Right forelimb (tissue), 1 donor: ENCODE data around the gene TCHP.
A peak's percentile ranks its signal among the peaks of the same experiment; 100 is the strongest.
"Not testable (repeated sequence)": the region's sequence is repeated elsewhere in the genome, so short reads cannot be mapped to it uniquely, and the experiment has no call there.

Experiments used
- DNase-seq: peaks from one replicate; pipeline ENCODE4 v3.0.0-alpha.2; 2018

TCHP gene, protein sequence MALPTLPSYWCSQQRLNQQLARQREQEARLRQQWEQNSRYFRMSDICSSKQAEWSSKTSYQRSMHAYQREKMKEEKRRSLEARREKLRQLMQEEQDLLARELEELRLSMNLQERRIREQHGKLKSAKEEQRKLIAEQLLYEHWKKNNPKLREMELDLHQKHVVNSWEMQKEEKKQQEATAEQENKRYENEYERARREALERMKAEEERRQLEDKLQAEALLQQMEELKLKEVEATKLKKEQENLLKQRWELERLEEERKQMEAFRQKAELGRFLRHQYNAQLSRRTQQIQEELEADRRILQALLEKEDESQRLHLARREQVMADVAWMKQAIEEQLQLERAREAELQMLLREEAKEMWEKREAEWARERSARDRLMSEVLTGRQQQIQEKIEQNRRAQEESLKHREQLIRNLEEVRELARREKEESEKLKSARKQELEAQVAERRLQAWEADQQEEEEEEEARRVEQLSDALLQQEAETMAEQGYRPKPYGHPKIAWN

DNA sequence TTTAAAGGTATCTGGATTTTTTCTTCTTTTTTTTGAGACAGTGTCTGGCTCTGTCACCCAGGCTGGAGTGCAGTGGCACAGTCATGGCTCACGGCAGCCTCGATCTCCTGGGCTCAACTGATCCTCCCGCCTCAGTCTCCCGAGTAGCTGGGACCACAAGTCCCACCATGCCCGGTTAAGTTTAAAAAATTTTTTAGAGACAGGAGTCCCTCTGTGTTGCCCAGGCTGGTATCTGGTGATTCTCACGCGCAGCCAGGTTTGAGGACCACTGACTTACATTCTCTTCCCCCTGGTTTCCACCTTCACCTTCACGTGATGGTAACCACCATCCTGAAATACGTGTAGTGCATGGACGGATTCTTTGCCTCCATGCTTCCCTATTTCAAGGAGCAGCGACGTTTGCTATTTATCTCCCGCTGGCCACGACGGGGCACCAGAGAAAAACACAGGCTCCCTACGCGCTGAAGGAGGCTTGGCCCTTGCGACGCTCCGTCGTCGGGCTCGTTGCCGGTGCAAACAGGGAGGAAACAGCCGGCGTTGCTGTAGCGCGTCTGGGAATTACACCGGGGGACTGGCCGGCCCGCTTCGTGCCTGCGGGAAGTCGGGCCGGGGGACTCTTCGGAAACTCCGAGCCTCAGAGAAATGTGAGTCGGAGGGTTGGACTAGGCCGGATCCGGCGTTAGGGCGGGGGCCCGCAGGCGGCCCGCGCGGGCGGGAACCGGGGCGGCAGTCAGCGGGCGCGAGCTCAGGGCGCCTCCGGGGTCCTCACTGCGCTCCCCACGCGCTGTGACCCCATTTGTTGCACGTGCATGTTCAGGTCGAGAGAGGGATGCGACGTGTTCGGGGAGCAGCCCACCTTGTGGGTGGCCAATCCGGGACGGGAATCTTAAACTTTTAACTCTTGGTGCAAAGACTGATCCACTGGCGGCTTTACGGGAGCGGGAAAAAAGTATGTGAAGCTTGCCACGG, at the start of gene TCHP:
TSS of gene TCHP (plus strand) at position 492 of the 969 bp plus-strand sequence. CDS start 2,753 bp downstream, outside the sequence.
- peak; percentile 92 for DNase-seq

DNA sequence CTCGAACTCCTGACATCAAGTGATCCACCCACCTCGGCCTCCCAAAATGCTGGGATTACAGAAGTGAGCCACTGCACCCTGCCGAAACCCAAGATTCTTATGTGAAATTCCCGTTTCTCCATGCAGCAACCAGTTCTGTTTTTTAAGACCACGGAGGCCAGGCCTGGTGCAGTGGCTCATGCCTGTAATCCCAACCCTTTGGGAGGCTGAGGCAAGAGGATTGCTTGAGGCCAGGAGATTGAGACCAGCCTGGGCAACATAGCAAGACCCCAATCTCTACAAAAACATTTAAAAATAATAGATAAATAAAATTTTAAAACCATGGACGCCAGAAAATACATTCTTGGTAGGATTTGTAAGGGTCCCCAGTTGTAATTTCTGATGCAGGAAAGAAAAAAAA, 49.6 kb upstream of the TCHP start:
- DNase-seq: not testable (repeated sequence)

DNA sequence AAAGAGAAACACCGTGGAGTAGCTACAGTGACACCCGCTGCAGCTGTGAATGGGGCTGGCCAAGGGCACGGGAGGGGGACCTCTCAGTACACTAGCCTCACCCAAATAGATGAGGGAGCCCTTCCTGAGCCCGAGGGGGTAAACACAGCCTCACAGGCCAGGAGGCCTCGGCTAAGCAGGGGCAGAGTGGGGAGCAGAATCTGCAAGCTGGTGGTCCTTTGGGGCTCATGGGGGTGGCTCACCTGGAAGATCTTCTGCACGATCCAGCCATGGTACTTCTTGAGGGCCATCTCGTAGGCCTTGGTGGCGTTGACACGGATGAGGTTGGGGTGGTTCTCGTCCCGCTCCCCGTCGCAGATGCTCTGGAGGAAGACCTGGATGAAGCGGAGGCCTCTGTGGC, 44.7 kb upstream of the TCHP start:
- no peak for DNase-seq

DNA sequence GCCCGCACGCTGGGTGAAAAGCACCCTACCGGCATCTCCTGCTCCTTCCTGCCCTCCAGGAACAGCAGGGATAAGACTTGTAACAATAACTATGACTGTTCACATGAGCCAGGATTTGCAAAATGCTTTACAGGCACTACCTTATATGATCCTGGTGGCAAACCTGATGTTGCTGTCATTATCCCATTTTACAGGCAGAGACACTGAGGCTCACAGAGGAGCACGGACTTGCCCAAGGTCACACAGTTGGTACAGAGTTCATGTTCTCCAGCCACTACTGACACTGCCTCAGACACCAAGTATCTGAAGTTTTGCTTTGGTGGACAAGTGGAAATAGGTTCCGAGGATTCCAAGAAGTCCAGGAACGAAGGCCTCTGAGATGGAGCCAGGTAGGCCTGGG, 42.4 kb upstream of the TCHP start:
- no peak for DNase-seq

DNA sequence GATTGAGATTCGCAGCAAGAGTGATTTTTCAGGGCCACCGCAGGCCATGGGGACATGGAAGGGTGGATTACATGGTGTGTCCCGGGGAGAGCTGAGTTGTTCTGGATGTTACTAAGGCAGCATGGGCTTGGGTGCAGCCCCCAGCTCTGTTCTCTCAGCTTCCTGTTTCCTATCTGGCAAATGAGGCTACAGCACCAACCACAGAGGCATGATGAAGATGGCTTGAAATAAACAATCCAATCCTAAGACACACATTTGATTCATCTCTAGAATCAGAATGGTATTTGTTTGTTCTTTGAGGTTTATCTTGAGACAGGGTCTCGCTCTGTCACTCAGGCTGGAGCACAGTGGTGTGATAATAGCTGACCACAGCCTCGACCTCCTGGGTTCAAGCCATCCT, 41.3 kb upstream of the TCHP start:
- no peak for DNase-seq

DNA sequence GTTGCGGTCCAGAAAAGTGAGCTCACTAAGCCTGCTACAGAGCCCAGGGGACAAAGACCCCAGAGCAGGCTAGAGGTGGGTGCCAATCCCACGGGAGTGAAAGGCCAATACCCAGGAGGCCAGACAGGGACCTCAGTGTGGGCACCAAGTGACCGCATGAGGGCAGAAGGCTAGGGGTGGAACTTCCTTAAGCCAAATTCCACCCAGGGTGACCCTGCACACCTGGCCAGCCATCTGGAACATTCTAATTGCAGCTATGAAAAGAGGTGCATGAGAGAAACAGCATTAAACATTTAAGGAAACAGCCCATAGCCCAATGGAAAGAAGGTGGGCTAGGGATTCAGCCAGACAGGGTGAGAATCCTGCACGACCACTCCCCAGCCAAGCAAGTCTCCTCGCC, 39.1 kb upstream of the TCHP start:
- no peak for DNase-seq

DNA sequence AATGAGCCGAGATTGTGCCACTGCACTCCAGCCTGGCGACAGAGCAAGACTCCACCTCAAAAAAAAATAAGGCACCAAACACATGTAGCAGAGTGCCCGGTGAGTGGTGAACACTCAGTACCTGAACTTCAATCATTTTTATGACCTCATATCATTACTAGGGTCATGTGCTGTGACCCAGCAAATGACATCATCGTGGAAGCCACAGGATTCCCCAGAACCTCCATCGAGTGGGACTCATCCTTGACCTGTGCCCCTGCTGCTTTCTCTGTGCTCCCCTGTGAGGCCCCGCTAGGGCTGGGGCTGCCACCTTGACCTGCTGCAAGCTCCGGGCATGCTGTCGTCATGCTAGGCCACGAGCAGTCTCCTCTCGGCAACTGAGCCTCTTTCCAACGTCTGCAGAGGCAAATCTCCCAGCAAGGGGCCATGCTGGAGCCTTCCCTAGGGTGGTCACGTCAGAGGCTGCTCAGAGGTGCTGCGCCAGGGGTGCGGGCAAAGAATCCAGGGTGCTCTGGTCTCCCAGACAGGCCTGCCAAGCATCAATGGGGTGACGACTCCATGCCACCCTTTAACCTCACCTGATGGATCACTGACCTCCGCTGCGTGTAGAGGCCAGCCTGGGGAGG, 38.3 kb upstream of the TCHP start:
- DNase-seq: no peak

DNA sequence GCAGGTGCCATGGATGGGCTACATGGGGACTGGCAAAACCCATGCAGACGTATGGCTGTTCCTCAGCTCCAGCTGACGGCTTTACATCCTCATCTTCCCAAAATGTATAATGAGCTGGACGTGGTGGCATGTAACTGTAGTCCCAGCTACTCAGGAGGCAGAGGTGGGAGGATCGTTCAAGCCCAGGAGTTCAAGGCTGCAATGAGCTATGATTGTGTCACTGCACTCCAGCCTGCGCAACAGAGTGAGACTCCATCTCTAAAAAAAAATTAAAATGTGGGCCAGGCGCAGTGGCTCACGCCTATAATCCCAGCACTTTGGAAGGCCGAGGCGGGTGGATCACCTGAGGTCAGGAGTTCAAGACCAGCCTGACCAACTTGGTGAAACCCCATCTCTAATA, 37.6 kb upstream of the TCHP start:
- not testable (repeated sequence) for DNase-seq

DNA sequence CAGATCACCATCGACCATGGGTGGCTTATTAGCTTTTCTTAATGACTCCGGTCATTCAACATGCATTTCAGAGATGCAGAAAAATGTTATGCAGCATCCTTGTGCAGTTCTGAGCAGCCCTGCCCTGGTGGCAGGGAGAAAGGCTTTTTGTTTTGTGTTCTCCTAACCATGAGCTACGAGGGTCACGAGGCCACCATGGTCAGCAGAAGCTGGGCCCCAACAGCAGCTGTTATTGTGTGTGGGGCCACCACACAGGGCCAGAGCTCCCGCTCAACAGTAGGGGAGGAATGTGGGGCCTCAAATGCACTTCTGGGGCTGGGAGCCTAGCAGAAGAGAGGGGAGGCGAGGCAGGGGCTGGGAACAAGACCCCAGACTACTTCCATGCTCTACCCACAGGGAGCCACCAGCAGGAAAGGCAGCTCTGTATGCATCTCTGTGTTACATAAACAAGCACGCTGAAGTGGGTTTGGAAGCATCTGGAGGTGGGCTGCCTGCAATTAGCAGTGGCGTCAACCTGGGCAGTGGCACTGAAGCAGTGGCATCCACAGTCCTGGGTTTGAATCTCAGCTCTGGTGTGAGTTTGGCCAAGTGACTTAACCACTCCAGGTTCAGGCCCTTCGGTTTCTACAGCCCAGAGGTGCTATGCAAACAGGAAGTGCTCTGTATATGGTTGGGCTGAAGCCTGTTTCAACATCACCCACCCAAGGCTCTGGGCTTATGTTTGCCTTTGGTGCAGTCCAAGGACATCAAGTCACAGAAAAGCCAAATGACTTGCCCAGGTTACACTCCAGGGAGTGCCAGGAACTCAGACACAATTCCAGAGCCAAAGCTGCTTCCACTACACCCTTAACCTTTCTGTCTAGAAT, 36.0 kb upstream of the TCHP start:
- no peak for DNase-seq

DNA sequence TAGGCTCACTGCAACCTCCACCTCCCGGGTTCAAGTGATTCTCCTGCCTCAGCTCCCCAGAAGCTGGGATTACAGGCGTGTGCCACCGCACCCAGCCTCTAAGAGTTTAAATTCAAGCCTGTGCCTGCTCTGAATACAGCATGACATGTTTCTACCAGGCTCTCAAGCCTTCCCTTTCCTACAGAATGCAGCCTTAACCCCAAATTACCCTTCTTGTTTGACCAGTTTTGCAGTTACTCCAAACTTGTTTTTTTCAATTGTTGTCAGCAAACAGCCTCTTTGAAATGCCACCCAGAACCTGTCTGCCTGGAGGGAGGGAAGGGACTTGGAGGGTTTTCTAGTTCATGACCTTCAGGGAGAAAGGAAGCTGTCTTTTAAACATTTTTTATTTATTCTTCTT, 35.2 kb upstream of the TCHP start:
- no peak for DNase-seq

DNA sequence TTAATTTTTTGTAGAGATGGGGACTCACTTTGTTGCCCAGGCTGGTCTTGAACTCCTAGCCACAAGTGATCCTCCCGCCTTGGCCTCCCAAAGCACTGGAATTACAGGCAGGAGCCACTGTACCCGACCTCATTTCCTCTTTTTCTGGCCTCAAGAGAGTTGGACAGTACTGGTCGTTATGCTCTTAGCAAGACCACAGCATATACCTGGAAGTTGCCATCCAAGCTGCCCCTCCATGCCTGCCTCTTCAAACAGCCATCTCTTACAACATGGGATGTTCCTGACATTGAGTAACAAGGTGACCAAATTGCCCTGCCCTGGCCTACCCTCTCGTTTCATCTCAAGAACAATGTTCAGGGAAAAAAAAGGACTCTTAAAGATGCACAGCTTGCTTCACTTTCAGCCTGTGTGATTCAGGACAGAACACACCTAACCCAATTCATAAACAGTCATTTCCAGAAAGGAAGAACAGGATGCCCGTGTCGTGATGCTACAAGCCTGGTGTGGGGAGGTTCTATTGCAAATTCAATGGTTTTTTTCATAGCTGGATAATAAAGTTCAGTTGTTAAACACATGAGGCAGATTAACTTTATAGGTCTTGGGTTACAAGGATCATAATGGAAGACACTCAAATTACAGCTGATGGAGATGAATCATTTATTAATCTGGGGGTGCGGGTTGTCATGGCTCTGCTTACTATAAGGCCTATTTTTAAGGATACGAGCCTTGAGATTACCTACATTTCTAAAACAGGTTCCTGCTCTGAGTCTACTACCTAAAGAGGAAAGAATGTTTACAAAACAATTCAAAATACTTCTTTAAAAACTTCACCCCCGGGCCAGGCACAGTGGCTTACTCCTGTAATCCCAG, 31.7 kb upstream of the TCHP start:
- no peak for DNase-seq

DNA sequence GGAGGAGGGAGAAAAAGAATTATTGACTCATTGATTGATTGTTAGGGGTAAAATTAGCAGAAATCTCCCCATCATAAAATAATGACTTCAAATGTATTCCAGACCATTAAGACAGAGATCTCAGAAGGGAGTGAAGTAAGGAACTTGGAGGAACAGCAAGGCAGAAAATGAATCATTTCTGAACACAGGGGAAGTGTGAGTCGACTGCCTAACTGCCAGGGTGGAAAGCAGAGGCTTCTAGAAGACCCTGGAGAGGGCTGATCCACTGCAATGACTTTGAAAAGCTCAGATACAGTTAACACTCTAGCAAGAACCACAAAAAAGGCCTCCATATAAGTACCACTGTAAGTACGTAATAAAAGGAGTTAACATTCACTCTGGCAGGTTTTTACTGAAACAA, 29.4 kb upstream of the TCHP start:
- no peak for DNase-seq

DNA sequence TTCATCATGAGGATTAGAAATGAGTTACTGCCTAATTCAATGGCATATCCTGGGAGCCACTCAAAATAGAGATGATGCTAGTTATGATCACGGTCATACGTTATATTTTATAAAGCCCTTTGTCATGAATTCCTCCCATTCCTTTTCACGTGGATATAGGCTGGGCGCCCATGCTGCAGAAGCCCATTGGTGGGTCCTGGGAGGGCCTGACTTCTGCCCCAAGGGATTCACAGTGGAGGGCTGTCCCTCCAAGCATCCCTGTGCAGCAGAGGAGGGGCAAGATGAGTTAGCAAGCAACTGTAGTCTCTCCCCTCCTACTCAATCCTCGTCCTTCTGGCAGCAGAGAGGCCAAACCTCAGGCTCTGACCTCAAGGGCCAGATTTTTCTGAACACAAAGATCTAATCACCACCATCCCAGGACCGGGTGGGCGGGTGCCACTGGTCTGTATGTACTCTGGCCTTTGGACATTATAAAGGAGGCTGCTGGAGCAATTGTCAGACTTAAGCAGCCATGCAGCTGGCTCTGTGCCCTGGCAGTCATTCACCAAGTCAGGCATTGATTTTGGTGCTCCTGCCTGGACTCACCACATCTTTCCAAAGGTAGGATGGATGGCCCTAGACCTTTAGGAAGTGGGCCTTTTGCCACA, 28.3 kb upstream of the TCHP start:
- no peak for DNase-seq

DNA sequence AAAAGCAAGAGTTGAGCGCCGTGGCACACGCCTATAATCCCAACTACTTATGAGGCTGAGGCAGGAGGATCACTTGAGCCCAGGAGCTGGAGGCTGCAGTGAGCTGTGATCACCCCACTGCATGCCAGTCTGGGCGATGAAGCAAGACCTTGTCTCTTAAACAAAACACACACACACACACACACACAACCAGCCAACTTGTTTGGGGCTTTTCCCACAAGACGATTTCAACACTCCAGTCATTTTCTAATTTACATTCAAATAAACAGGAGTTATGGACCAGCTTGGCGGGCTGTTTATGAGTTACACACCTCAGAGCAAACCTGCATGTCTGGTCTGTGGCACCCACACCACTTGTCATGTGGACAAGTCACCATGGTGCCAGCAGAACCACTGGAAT, 26.4 kb upstream of the TCHP start:
- DNase-seq: no peak

DNA sequence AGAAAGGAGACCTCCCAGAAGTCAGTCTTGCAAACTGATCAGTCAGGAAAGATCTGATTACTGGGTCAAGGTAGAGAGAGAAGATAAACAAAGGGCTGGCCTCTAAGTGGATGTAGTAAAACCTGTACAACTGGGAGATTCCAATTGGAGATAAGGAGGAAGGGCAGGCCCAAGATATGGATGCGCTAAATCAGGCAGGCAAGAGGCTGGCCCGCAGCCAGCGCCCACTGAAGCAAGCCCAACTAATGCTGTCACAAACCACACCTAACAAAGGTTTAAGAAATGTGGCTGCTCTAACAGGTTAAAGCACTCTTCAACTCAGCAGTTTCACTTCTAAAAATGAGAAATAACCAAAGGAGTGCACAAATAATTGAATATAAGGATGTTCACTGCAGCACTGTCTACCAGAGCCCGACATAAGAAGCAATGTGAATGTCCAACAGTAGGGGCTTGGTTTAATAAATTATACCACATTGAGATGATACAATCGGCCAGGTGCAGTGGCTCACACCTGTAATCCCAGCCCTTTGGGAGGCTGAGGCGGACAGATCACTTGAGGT, 24.4 kb upstream of the TCHP start:
- DNase-seq: no peak

DNA sequence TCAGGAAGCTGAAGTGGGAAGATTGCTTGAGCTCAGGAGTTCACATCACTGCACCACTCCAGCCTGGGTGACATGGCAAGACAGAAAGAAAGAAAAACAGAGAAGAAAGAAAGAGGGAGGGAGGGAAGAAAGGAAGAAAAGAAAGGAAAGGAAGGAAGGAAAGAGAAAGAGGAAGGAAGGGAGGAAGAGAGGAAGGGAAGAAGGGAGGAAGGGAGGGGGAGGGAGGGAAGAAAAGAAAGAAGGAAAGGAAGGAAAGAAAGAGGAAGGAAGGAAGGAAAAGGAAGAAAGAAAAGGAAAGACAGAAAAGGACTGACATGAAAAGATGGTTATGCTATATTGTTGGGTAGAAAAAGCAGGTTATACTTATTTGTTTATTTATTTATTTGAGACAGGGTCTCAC, 23.7 kb upstream of the TCHP start:
- DNase-seq: no peak

DNA sequence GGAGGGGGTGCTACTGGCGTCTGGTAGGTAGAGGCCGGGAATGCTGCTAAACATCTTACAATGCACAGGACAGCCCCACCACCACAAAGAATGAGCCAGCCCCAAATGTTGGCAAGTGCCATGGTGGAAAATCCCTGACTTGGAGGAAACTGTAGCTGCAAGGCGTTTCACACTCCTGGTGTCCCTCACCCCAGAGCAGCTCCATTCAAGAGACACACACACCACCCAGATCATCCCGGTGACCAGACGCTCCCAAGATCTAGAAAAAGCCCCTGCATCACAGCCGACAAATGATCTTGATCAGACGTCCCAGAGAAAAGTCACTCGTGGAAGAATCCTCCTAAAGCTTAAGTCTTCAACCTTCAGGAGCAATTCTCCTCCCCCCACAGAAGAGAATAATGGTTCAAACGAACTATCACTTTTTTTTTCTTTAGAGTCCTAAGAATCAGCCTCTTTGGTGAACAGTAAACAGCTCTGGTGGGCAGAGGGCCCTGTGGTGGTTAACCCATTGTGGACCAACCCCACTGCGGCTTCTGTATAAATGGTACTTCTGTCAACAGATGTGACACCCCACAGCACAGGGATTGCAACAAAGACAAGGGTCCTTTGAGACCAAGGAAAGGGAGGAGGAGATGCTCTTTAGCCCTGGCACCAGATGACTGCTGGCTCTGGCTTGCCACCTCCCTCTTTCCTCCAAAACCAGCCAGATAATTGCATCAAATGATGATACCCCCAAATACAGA, 22.4 kb upstream of the TCHP start:
- no peak for DNase-seq

DNA sequence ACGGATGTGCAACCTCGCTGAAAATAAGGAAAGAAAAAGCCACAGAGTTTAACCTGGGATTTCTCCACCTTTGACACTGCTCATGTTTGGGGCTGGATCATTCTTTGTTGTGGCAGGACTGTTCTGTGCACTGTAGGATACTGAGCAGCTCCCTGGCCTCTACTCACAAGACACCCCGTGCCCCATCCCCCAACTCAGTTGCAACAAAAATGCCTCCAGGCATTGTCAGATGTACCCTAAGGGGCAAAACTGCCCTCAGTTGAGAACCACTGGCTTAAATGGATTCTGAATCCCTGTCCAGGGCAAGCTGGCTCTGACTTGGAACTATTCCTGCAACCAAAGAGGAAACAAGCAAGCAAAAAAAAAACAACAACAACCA, 21.8 kb upstream of the TCHP start:
- DNase-seq: no peak

DNA sequence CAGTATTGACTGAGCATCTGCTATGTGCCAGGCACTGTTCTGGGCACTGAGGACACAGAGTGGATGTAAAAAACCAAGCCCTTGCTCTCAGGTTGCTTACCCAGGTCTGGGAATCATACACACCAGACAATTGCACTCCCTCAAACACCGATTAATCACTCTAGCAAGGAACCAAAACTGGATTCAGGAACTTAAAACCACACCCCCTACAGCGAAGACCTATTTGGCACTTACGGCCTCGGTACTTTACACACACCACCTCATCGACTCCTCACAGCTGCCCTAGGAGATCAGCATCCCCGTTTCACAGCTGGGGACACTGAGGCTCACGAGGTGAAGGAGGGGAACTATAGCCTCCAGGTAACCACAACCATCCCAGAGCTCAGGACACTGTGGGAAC, 21.3 kb upstream of the TCHP start:
- DNase-seq: no peak
